DND-41 (cell line): ENCODE data around the gene TMEM258.

ENCODE experiments used
- ATAC-seq: fragments of 200-7000 bp; cut with Tn5 transposase; 3 replicates; pipeline ENCODE4 v1.9.1; 2021; ENCODE audit warnings: low read depth; ENCODE audit not compliant: insufficient read depth
- DNase-seq: peaks from one replicate; pipeline ENCODE4 v3.0.0-alpha.2; 2020
- H2AFZ ChIP-seq: 2 replicates; pipeline ENCODE4 v1.6.0; 2012; ENCODE audit warnings: low read depth, low read length
- H3K27ac ChIP-seq: 2 replicates; pipeline ENCODE4 v1.5.1; 2012; ENCODE audit warnings: low read length, inconsistent platforms
- H3K27me3 ChIP-seq: fragments of 200-600 bp; sonication (generic); 2 replicates; pipeline ENCODE4 v1.6.0; 2012; ENCODE audit warnings: low read length, mild to moderate bottlenecking, inconsistent platforms; ENCODE audit not compliant: insufficient read depth, poor library complexity
- H3K36me3 ChIP-seq: 2 replicates; pipeline ENCODE4 v1.5.1; 2012; ENCODE audit warnings: low read length, inconsistent platforms; ENCODE audit not compliant: insufficient read depth
- H3K4me1 ChIP-seq: 2 replicates; pipeline ENCODE4 v1.5.1; 2012; ENCODE audit warnings: mild to moderate bottlenecking, low read length; ENCODE audit not compliant: insufficient read depth
- H3K4me2 ChIP-seq: 2 replicates; pipeline ENCODE4 v1.6.0; 2012; ENCODE audit warnings: mild to moderate bottlenecking, moderate library complexity, low read length, inconsistent platforms; ENCODE audit not compliant: insufficient read depth
- H3K4me3 ChIP-seq, 2 experiments: fragments of 200-600 bp in 1 of 2; shearing (Covaris generic) in 1 of 2; 2 replicates each; pipeline ENCODE4 v1.5.1; 2012 to 2016; ENCODE audit warnings: inconsistent platforms in 2 of 2, low read length in 2 of 2, mild to moderate bottlenecking in 2 of 2, low read depth in 1 of 2, moderate library complexity in 1 of 2
- H3K79me2 ChIP-seq: 2 replicates; pipeline ENCODE4 v1.6.0; 2012; ENCODE audit warnings: low read length, inconsistent platforms; ENCODE audit not compliant: insufficient read depth
- H3K9ac ChIP-seq: 2 replicates; pipeline ENCODE4 v1.6.0; 2012; ENCODE audit warnings: low read depth, mild to moderate bottlenecking, inconsistent platforms, low read length, moderate library complexity
- H3K9me3 ChIP-seq: 2 replicates; pipeline ENCODE4 v1.5.1; 2012; ENCODE audit warnings: low read length, moderate library complexity, mild to moderate bottlenecking, inconsistent platforms; ENCODE audit not compliant: insufficient read depth, severe bottlenecking
- H4K20me1 ChIP-seq: 2 replicates; pipeline ENCODE4 v1.6.0; 2012; ENCODE audit warnings: low read length; ENCODE audit not compliant: insufficient read depth
- CTCF ChIP-seq: IDR thresholded peaks from 2 replicates; pipeline ENCODE4 v1.5.1; 2012; ENCODE audit warnings: borderline replicate concordance, low read length, moderate library complexity, mild to moderate bottlenecking; ENCODE audit not compliant: poor library complexity, severe bottlenecking; ENCODE audit errors: extremely low read depth
- EZH2 ChIP-seq: IDR thresholded peaks from 3 replicates; pipeline ENCODE4 v1.6.1; 2012; ENCODE audit warnings: borderline replicate concordance, low read depth, mild to moderate bottlenecking, moderate library complexity, low read length, inconsistent platforms; ENCODE audit not compliant: severe bottlenecking

The TMEM258 gene

GRCh38 chr11:61781585-61781984 lies 10.8 kb downstream of the TMEM258 start:
- ATAC-seq (no peak), DNase-seq (no peak)
- Histone ChIP-seq H3K9me3 (no peaks in the 10 kb centered on the region), H4K20me1 (peaks cover 28% of the 10 kb centered on the region; the same call in 1 of the 2 replicates), H3K27me3 (no peaks in the 10 kb centered on the region), H3K4me3 (no peak overlapping the region), H3K27ac (no peak overlapping the region), H3K36me3 (peaks cover 25% of the 10 kb centered on the region), H3K4me1 (no peaks in the 10 kb centered on the region), H3K79me2 (no peaks in the 10 kb centered on the region), H3K9ac (no peak overlapping the region), H2AFZ (no peak overlapping the region), H3K4me2 (no peak overlapping the region)
- TF ChIP-seq EZH2: no peak
- TF ChIP-seq CTCF: no peak

GRCh38 chr11:61780581-61781162 lies 11.7 kb downstream of the TMEM258 start:
- H3K9me3 ChIP-seq: no peaks in the 10 kb centered on the region
- peaks cover 28% of the 10 kb centered on the region; the same call in 1 of the 2 replicates for H4K20me1 ChIP-seq
- H3K79me2 ChIP-seq: no peaks in the 10 kb centered on the region
- H3K27me3 ChIP-seq: no peaks in the 10 kb centered on the region
- H3K4me2 ChIP-seq: no peak overlapping the region
- H3K27ac ChIP-seq: no peak overlapping the region
- peaks cover 16% of the 10 kb centered on the region for H3K36me3 ChIP-seq
- H3K4me3 ChIP-seq: no peak overlapping the region
- TF ChIP-seq EZH2: no peak
- TF ChIP-seq CTCF: no peak
- no peaks in the 10 kb centered on the region for H3K4me1 ChIP-seq
- DNase-seq (no peak), ATAC-seq (no peak)
- no peak overlapping the region for H3K9ac ChIP-seq
- H2AFZ ChIP-seq: no peak overlapping the region

GRCh38 chr11:61779666-61780525 lies 12.5 kb downstream of the TMEM258 start:
- H4K20me1 ChIP-seq: peaks cover 28% of the 10 kb centered on the region; the same call in 1 of the 2 replicates
- no peak for DNase-seq

More at GRCh38 chr11:61779666-61780525, 12.5 kb downstream of the TMEM258 start:
- Histone ChIP-seq H3K79me2 (no peaks in the 10 kb centered on the region), H2AFZ (no peak overlapping the region), H3K4me2 (no peak overlapping the region), H3K36me3 (peaks cover 8% of the 10 kb centered on the region; the same call in 1 of the 2 replicates), H3K4me1 (no peaks in the 10 kb centered on the region), H3K27me3 (no peaks in the 10 kb centered on the region), H3K9ac (no peak overlapping the region), H3K27ac (no peak overlapping the region), H3K9me3 (no peaks in the 10 kb centered on the region), H3K4me3 (no peak overlapping the region)
- ATAC-seq: no peak
- TF ChIP-seq CTCF (no peak), EZH2 (no peak)
